Globus pallidus (tissue), 1 donor: Measurements from ENCODE around the gene RASGRF2.
A peak's percentile ranks its signal among the peaks of the same experiment; 100 is the strongest.

Source experiments
- DNase-seq: peaks from one replicate; pipeline ENCODE4 v3.0.0-alpha.2; 2015; ENCODE audit warnings: low spot score

The RASGRF2 gene

GRCh38 chr5:81171769-81172168, 211.6 kb downstream of the RASGRF2 start:
- DNase-seq = no peak

DNA sequence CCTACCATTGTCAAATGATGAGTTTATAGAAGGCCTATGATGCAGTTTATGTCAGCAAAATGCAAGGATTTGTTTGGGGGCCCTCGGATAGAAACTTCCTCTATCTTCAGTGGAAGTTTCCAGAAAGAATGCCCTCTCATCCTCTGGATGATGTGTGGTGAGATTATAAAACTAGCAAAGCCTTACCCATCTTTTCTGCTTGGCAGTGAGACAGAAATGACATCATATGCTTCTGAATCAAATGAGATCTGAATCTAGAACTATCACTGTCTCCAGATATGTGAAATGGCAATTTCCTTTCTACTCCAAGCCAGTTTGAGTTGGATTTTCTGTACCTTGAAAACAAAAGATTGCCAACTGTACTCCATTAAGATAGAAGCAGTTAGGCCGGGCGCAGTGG, 212.5 kb downstream of the RASGRF2 start:
- no peak for DNase-seq

DNA sequence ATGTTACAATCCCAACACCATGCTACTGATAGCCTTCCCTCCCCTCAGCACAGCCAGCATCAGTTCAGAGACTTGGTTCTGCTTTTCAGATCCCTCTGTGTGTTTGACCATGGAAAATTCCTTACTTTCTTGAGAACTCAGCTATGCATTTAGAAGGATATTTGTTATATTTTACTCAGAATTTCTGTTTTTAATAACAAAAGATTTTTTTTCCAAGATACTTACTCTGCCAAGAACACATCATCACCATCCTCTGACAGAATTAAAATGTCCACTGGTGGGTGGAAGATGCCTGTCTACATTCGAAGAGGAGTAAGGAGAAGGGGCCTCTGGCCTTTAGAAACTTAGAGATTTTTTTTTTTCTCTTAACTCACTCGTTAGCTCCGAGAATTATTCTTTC, 216.9 kb downstream of the RASGRF2 start:
- no peak for DNase-seq

DNA sequence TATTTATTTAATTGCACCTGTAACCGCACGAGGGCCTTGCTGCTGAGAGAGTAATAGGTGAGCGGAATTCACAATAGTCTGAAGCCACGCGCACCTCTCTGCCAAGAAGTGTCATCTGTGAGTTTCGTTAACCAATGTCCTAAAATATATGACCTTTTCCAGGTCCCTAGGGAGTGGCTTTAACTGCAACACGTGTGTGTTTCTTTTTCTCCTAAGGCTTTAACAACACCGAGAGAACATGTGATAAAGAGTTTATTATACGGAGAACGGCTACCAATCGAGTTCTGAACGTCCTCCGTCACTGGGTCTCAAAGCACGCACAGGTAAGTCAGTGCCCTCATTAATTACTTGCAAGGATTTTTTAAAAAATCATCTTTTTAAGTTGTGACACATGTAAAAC, 219.8 kb downstream of the RASGRF2 start:
- DNase-seq = no peak

- DNase-seq = no peak
Measured at GRCh38 chr5:81180780-81181460, 220.8 kb downstream of the RASGRF2 start.

GRCh38 chr5:81181576-81182316, 221.6 kb downstream of the RASGRF2 start:
- no peak for DNase-seq

- no peak for DNase-seq
Measured at GRCh38 chr5:81182396-81183390, 222.5 kb downstream of the RASGRF2 start.

- peak; percentile 46 for DNase-seq
Measured at GRCh38 chr5:81183811-81184748, 223.9 kb downstream of the RASGRF2 start.

GRCh38 chr5:81184749-81185110, 224.6 kb downstream of the RASGRF2 start:
- DNase-seq = no peak

- DNase-seq = no peak
Measured at GRCh38 chr5:81187885-81188284, 227.7 kb downstream of the RASGRF2 start.

DNA sequence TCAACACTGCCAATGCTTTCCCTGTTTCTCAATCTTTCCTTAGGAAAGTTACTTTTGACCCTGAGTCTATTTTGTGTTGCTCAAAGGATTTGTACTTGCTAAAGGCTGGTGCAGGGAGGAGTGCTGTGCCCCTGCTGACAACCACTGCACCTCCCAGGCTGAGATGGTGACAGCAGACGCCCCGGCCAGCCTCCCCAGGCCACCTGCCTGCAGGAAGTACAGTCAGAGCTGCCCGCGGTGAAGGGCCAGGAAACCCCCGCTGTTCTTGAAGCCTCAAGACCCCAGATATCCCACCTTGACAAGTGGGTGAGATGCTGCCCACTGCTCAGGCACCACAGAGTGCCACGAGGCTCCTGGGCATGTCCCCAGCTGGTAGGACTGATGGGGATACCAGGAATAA, 228.8 kb downstream of the RASGRF2 start:
- DNase-seq = no peak

DNA sequence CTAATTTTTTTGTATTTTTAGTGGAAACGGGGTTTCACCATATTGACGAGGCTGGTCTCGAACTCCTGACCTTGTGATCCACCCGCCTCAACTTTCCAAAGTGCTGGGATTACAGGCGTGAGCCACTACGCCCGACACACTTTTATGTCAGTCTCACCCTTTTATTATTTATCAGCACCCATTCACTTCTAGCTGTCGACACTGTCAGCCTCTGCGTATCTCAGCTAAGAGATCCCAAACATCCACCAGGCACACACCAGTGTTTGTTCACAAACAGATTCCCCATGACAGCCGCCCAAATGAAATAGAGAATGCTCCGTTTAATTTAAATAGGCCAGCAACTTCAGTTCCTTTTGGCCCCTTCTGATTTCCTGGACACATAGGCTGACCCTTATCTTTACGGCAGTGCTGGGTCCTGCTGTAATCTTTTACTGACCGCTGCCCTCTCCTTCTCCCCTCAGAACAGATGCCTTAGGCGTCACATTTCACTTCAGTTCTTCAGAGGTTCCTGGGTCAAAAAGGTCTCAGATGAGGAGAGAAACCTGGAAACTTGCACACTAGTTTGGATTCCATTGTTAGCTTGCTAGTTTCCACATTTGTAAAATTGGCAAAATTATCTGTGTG, 229.8 kb downstream of the RASGRF2 start:
- DNase-seq = no peak

GRCh38 chr5:81191726-81192372, 231.7 kb downstream of the RASGRF2 start:
- no peak for DNase-seq

DNA sequence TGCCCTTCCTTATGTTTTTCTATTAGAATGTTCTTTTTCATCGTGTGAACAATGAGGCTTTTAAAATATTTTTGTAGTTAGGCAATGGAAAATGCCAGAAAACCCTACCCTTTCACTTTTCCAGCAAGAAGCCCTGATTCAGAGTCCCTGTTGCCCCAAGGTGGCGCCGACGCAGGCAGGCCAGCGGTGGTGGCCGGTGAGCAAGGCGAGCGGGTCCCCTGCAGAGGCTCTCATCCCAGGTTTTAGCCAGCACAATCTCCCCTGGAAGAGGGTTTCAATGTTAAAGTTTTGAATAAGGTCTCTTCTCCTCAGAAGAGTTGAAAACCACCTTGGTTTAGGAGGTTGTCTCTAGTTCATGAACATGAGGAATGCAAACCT, 232.2 kb downstream of the RASGRF2 start:
- no peak for DNase-seq

GRCh38 chr5:81194633-81195334, 234.6 kb downstream of the RASGRF2 start:
- DNase-seq = peak; percentile 77

GRCh38 chr5:81195335-81195929, 235.3 kb downstream of the RASGRF2 start:
- DNase-seq = no peak

- DNase-seq = no peak
Measured at GRCh38 chr5:81202655-81203054, 242.5 kb downstream of the RASGRF2 start.

- DNase-seq = no peak
Measured at GRCh38 chr5:81203729-81204128, 243.6 kb downstream of the RASGRF2 start.

DNA sequence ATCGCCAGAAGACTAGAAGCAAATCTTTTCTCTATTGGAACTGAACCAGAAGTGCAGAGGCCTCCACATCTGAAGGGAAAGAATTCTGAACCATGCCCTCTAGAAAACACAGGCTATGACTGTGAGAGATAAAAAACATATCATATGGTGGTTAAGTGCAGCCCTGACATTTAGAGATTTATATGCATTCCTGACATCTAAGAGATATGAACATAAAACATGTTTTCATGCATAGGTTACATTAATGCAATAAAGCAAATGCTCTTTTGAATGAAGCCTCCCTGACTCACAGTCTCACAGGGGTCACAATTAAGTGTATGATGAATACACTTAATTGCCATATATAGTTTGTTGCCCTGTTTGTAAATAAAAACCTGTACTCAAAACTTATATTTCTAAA, 244.0 kb downstream of the RASGRF2 start:
- DNase-seq = no peak
